ENCODE results near the gene PPFIA4.

PPFIA4 gene

DNA sequence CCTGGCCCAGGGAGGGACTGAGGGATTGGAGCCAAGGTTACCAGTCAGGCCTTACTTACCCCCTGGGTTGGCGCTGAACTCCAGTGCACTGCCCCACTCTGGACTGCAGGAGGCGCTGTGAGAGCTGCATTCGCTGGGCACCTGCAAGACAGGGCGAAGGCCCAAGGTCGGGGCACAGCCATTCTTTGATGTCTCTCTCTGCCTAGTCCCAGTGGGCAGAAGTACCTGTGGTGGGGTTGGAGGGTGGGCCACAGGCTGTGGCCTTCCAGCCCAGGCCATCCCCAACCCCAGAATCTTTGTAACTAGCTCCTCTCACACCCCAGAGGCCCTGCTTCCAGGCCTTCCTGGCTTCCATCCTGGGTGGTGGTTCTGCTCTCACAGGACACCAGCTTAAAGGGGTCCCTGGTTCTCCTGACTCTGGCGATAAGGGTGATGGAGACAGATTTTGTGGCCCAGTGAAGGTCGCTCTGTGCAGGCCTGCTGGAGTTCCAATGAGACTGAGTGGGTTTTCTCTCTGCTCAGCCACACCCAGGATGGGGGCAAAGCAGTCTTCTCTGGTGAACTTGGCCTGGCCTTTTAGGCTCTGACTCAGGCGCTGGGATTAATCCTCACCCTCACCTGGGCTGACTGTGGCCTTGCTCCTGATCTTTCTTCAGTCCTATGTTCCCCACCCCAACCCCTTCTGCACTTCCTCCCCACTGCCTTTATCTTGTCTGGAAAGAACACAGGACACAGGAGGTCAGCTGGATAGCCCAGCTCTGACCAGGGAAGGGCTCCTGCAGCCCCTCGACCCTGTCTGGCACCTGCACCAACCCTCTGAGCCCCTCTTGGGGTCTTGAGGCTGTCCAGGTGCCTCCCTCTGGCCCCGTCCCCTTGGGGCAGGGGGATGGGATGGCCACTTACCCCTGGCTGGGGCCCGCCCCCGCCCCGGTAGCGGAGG, 58.6 kb downstream of the PPFIA4 start:
- Histone ChIP-seq H3K4me3 (no peak overlapping the region), H3K27ac (no peak overlapping the region)
- DNase-seq (ENCODE audit: low spot score) = peak; percentile 46
- TF ChIP-seq, protein P1, sequence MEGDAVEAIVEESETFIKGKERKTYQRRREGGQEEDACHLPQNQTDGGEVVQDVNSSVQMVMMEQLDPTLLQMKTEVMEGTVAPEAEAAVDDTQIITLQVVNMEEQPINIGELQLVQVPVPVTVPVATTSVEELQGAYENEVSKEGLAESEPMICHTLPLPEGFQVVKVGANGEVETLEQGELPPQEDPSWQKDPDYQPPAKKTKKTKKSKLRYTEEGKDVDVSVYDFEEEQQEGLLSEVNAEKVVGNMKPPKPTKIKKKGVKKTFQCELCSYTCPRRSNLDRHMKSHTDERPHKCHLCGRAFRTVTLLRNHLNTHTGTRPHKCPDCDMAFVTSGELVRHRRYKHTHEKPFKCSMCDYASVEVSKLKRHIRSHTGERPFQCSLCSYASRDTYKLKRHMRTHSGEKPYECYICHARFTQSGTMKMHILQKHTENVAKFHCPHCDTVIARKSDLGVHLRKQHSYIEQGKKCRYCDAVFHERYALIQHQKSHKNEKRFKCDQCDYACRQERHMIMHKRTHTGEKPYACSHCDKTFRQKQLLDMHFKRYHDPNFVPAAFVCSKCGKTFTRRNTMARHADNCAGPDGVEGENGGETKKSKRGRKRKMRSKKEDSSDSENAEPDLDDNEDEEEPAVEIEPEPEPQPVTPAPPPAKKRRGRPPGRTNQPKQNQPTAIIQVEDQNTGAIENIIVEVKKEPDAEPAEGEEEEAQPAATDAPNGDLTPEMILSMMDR (IDR thresholded peaks at IDR 0.05) = no peak

DNA sequence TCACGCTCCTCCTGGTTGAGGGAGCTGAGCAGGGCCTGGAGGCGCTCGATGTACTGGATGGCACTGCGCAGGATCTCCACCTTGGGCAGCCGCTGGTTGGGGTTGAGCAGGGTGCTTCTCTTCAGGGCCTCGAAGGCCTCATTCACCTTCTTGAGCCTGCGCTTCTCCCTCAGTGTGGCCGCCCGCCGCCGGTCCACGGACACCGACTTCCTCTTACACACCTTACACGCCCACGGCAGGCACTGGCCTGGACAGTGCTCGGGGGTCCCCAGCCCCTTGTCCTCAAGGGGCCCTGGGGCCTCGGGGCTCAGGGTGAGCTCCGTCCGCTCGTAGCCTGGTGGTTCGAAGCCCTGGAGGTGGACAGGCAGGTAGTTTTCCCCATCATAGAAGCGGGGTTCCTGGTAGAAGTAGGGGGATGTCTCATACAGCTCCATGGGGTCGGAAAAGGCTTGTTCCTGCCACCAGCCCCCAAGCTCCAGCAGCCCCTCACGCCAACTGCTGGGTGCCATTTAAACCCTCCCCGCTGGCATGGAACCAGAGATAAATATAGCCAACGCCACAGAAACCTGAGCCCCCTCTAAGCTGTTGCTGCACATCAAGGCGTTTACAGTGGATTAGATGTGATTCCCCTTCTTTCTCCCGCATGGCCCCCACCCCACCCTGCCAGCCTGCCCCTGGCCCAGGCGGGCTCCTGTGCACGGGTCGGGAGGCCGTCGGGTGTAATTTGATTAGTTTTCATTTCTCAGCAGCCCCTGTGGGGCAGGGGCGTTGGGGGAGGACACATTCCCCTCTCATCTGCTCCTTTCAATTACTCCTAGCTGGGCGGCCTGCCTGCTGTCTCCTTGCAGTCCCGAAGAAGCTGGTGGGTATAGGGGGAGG, 59.5 kb downstream of the PPFIA4 start, which contains the start of gene MYOG:
TSS of gene MYOG (minus strand) at position 485 of the 879 bp plus-strand sequence. CDS start at position 434, 51 bp downstream.
- TF ChIP-seq, protein P1 (IDR thresholded peaks at IDR 0.05) = no peak
- H3K4me3 ChIP-seq = no peak within 1 kb of the TSS
- H3K27ac ChIP-seq = no peak within 1 kb of the TSS
- DNase-seq (ENCODE audit: low spot score) = peak; percentile 53

DNA sequence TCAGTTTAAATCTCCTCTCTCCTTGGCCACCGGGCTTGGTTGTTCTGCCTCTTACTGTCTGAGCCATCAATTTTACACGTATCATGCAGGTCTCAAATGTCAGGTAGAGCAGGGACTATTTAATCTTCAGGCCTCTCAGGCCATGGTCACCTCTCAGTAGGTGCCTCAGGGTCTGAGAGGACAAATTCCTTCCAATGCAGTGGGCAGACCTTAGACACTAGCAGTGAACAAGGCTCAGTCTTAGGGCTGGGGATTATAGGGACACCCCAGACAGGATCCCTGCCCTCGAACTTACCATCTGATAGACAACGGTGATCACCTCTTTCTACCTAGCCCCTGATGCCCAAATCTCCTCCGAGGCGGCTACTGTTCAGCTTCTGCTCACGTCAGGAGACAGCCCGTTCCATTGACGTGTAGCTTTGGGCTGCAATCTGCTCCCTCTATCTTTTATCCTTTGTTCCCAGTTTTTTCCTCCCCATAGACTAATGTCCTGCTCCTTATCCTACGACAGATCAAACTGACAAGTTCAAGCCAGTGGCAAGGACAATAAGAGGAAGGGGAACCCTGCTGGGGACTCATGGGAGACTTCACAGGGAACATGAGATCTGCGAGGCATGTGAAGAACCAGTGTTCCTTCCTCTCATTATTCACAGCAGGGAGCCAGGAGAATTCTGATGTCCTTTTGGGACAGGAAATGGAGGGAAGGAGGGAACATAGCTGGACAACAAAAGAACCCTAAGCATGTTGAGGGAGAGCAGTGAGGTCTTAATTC, 60.9 kb downstream of the PPFIA4 start:
- Histone ChIP-seq H3K27ac (no peak overlapping the region), H3K4me3 (no peak overlapping the region)
- DNase-seq (ENCODE audit: low spot score) = no peak
- TF ChIP-seq, protein P1 (IDR thresholded peaks at IDR 0.05) = no peak

DNA sequence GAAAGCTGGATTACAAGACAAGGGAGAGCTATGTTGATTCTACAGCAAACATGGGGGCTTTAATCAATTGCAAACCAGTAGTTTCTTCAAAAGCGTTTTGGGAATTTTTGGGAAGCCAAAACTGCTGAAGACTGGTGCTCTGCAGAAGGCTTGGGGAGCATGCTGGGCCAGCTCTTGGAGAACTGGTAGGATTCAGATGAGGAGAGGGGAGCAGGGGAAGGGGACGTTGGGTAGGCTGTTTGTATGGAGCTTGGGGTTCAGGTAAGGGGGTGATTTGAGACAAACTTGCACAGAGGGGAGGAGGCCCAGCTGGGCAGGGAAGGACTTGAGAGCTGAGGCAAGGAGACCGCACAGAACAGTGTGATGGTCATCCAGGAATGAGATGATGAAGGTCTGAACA, 62.1 kb downstream of the PPFIA4 start:
- TF ChIP-seq, protein P1 (IDR thresholded peaks at IDR 0.05) = no peak
- H3K4me3 ChIP-seq = no peak overlapping the region
- no peak for DNase-seq (ENCODE audit: low spot score)
- no peak overlapping the region for H3K27ac ChIP-seq

DNA sequence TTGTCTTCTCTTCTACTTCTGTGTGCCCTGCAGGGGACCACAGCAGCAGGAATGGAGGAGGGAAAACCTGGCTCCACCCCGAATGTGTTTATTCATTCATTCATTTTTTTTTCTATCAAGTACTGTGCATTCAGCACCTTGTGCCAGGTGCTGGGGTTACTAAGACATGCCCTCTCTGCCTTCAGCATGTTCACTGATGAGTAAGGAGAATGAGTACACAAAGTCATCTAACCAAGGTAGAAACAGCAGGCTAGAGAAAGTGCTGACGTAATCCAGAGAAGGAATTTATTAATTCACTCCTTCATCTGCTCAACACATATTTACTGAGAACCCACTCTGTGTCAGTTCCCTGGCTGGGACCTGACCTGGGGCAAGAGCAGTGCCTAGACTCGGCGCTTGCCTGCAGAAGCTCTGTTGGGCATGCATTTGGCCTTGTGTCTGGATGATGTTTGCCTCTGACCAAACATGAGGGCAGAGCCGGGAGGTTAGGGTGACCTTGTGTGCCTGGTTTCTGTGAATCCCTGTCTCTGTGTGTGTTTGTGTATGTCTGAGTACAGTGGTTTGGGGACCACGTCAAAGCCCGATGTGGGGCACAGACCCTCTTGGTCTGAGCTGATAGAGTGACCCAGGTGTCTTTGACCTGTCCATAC, 62.8 kb downstream of the PPFIA4 start:
- no peak for DNase-seq (ENCODE audit: low spot score)
- TF ChIP-seq, protein P1 (IDR thresholded peaks at IDR 0.05) = no peak

DNA sequence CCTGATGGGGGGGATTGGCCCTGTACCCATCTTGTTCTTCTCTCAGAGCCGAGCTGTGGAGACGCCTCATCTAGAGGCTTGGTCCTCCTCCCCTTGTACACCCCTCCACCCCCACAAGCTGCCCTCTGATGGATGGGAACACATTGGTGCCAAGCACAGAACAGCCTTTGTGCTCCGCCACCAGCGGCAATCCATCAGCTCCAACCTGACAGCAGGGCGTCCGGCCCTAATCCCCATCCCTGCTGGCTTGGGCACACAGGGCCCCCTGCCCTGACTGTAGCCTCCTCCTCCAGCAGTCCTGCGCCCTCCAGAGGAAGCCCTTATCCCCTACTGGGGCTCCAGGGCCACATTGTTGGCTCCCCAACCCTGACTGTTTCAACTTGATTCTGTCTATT, 63.4 kb downstream of the PPFIA4 start:
- TF ChIP-seq, protein P1 (IDR thresholded peaks at IDR 0.05) = no peak
- Histone ChIP-seq H3K27ac (no peak overlapping the region), H3K4me3 (no peak overlapping the region)
- no peak for DNase-seq (ENCODE audit: low spot score)

More for the DNA sequence above, 62.8 kb downstream of the PPFIA4 start:
- Histone ChIP-seq H3K27ac (no peak overlapping the region), H3K4me3 (no peak overlapping the region)
